GM23338 (cell line): ENCODE results near the gene RIN3. TPM values are rescaled to one million over a fixed set of nuclear protein-coding genes. Genes with fewer than 3 reads are reported as not detected.

Experiments
- ATAC-seq: fragments of 200-7000 bp; cut with Tn5 transposase; 3 replicates; pipeline ENCODE4 v1.9.1; 2020
- DNase-seq: peaks from one replicate; pipeline ENCODE4 v3.0.0-alpha.2; 2015; ENCODE audit warnings: low spot score
- H2AFZ ChIP-seq: fragments of 200-600 bp; sonication (generic); 2 replicates; pipeline ENCODE4 v1.8.0; 2016; ENCODE audit warnings: antibody characterized with exemption, mild to moderate bottlenecking, moderate library complexity
- H3F3A ChIP-seq: fragments of 200-600 bp; sonication (generic); replicated peaks from 2 replicates; pipeline ENCODE4 v1.8.0; 2017; ENCODE audit warnings: antibody characterized with exemption, mixed run types, low read depth
- H3K27ac ChIP-seq: fragments of 200-600 bp; sonication (generic); 2 replicates; pipeline ENCODE4 v1.6.1; 2016; ENCODE audit warnings: low read depth
- H3K27me3 ChIP-seq: fragments of 200-600 bp; sonication (generic); 2 replicates; pipeline ENCODE4 v1.8.0; 2016; ENCODE audit warnings: mild to moderate bottlenecking, mixed run types, moderate library complexity; ENCODE audit not compliant: insufficient read depth
- H3K36me3 ChIP-seq: fragments of 200-600 bp; sonication (generic); 2 replicates; pipeline ENCODE4 v1.8.0; 2016; ENCODE audit warnings: mild to moderate bottlenecking; ENCODE audit not compliant: insufficient read depth
- H3K4me1 ChIP-seq: fragments of 200-600 bp; sonication (generic); 2 replicates; pipeline ENCODE4 v1.8.0; 2016; ENCODE audit warnings: mild to moderate bottlenecking, moderate library complexity; ENCODE audit not compliant: insufficient read depth
- H3K4me2 ChIP-seq: fragments of 200-600 bp; sonication (generic); 2 replicates; pipeline ENCODE4 v1.7.1; 2017; ENCODE audit warnings: mixed run types
- H3K4me3 ChIP-seq: fragments of 200-600 bp; sonication (generic); 2 replicates; pipeline ENCODE4 v1.6.1; 2016; ENCODE audit warnings: mixed run types
- H3K79me2 ChIP-seq: fragments of 200-600 bp; sonication (generic); replicated peaks from 2 replicates; pipeline ENCODE4 v1.8.0; 2017; ENCODE audit warnings: mild to moderate bottlenecking; ENCODE audit not compliant: insufficient read depth
- H3K9me2 ChIP-seq: fragments of 200-600 bp; sonication (generic); 2 replicates; pipeline ENCODE4 v1.8.0; 2017; ENCODE audit not compliant: insufficient read depth
- H4K20me1 ChIP-seq: fragments of 200-600 bp; sonication (generic); replicated peaks from 2 replicates; pipeline ENCODE4 v1.8.0; 2017; ENCODE audit warnings: mild to moderate bottlenecking; ENCODE audit not compliant: insufficient read depth
- H3K27ac Mint-ChIP-seq: 2 replicates; pipeline ENCODE4 v1.8.0; 2020; ENCODE audit warnings: inconsistent platforms, mild to moderate bottlenecking, moderate library complexity, mixed read lengths
- H3K27me3 Mint-ChIP-seq: 3 replicates; pipeline ENCODE4 v1.8.0; 2022; ENCODE audit warnings: low read depth, mild to moderate bottlenecking, moderate library complexity, mixed read lengths, inconsistent platforms; ENCODE audit not compliant: insufficient read depth, poor library complexity
- H3K36me3 Mint-ChIP-seq: 3 replicates; pipeline ENCODE4 v1.8.0; 2021; ENCODE audit warnings: low read depth, mild to moderate bottlenecking, inconsistent platforms, moderate library complexity, mixed read lengths
- H3K4me1 Mint-ChIP-seq: 3 replicates; pipeline ENCODE4 v1.8.0; 2020; ENCODE audit warnings: mild to moderate bottlenecking, inconsistent platforms, mixed read lengths
- H3K4me3 Mint-ChIP-seq: 3 replicates; pipeline ENCODE4 v1.8.0; 2021; ENCODE audit warnings: moderate library complexity, mild to moderate bottlenecking, inconsistent platforms, mixed read lengths
- H3K9me3 Mint-ChIP-seq: 3 replicates; pipeline ENCODE4 v1.8.0; 2020; ENCODE audit warnings: moderate library complexity, mild to moderate bottlenecking, inconsistent platforms, mixed read lengths
- EZH2 ChIP-seq: fragments of 200-600 bp; sonication (generic); IDR thresholded peaks from one replicate; pipeline ENCODE4 v1.8.0; 2017; ENCODE audit warnings: antibody characterized with exemption, mild to moderate bottlenecking, low read depth; ENCODE audit not compliant: unreplicated experiment
- NANOG ChIP-seq: IDR thresholded peaks from 2 replicates; pipeline ENCODE4 v1.6.1; 2016; ENCODE audit warnings: antibody characterized with exemption, borderline replicate concordance
- POLR2AphosphoS5 ChIP-seq: IDR thresholded peaks from 2 replicates; pipeline ENCODE4 v1.6.1; 2016; ENCODE audit warnings: antibody characterized with exemption, low read depth
- STAT1 ChIP-seq: IDR thresholded peaks from one replicate; pipeline ENCODE4 v1.6.1; 2016; ENCODE audit warnings: antibody characterized with exemption; ENCODE audit not compliant: unreplicated experiment
- ZNF114 ChIP-seq: fragments of 250-450 bp; sonication (Bioruptor Pico); IDR thresholded peaks from 2 replicates; pipeline ENCODE4 v1.5.0; 2020; ENCODE audit warnings: mild to moderate bottlenecking, moderate library complexity
- ZNF331 ChIP-seq: fragments of 250-450 bp; sonication (Bioruptor Pico); IDR thresholded peaks from 2 replicates; pipeline ENCODE4 v1.5.0; 2020; ENCODE audit warnings: low read depth, mild to moderate bottlenecking, moderate library complexity
- polyA plus RNA-seq: library from polyadenylated mRNA; unstranded; fragments of >200 nt; fragmentation: Nextera tagmentation; extraction: Ambion mirVana; gene quantifications from 2 replicates; pipeline ENCODE4 v1.2.1, GENCODE V29; 2016
- total RNA-seq: library from RNA; depleted of rRNA; stranded (reverse); fragments of >200 nt; shearing (Covaris generic); gene quantifications from 2 replicates; pipeline ENCODE4 v1.2.3, GENCODE V29; 2014
- TF ChIP-seq, protein P1 (sequence below), 2 experiments: fragments of 200-600 bp in 1 of 2; sonication (generic) in 1 of 2; conservative IDR thresholded peaks; 2 replicates each; pipeline versions ENCODE4 v1.5.1 to v1.6.1; 2016 to 2017; ENCODE audit warnings: antibody characterized with exemption in 2 of 2, low read depth in 2 of 2, mild to moderate bottlenecking in 2 of 2, moderate library complexity in 1 of 2
- TF ChIP-seq, protein P2 (sequence below): IDR thresholded peaks from one replicate; pipeline ENCODE4 v1.6.1; 2018; ENCODE audit warnings: antibody characterized with exemption; ENCODE audit not compliant: unreplicated experiment
- TF ChIP-seq, protein P3 (sequence below): IDR thresholded peaks from 2 replicates; pipeline ENCODE4 v1.6.1; 2016; ENCODE audit warnings: antibody characterized with exemption

RIN3 gene
- total and polyA plus RNA-seq, 2 experiments from 2014 or later = 0.97 to 1.5 TPM

DNA sequence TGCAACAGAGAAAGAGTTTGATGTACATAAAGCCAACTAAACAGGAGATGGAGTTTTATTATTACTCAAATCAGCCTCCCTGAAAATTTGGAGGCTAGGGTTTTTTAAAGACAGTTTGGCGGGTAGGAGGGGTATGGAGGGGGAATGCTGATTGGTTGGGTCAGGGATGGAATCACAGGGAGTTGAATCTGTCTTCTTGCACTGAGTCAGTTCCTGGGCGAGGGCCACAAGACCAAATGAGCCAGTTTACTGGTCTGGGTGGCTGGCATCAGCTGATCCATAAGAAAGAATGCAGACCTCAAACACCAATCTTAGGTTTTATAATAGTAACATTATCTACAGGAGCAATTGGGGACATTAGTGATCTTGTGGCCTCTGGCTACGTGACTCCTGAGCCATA, 64.9 kb downstream of the RIN3 start:
- Histone ChIP-seq H4K20me1 (no peaks in the 10 kb centered on the region), H3K9me2 (peaks cover 4% of the 10 kb centered on the region; the same call in 1 of the 2 replicates), H3K4me1 (peaks cover 12% of the 10 kb centered on the region), H3K27me3 (no peaks in the 10 kb centered on the region), H3K79me2 (no peaks in the 10 kb centered on the region), H3K27ac (no peak overlapping the region), H3K4me2 (no peak overlapping the region), H3F3A (no peaks in the 10 kb centered on the region), H3K4me3 (no peak overlapping the region), H3K36me3 (no peaks in the 10 kb centered on the region), H2AFZ (no peak overlapping the region)
- Mint-ChIP-seq H3K36me3 (peaks cover 3% of the 10 kb centered on the region; the same call in 1 of the 3 replicates), H3K9me3 (peaks cover 3% of the 10 kb centered on the region; the same call in 2 of the 3 replicates), H3K4me1 (peaks cover 11% of the 10 kb centered on the region), H3K4me3 (no peak overlapping the region), H3K27me3 (peaks cover 6% of the 10 kb centered on the region), H3K27ac (no peak overlapping the region)
- no peak for TF ChIP-seq POLR2AphosphoS5
- TF ChIP-seq, protein P1, sequence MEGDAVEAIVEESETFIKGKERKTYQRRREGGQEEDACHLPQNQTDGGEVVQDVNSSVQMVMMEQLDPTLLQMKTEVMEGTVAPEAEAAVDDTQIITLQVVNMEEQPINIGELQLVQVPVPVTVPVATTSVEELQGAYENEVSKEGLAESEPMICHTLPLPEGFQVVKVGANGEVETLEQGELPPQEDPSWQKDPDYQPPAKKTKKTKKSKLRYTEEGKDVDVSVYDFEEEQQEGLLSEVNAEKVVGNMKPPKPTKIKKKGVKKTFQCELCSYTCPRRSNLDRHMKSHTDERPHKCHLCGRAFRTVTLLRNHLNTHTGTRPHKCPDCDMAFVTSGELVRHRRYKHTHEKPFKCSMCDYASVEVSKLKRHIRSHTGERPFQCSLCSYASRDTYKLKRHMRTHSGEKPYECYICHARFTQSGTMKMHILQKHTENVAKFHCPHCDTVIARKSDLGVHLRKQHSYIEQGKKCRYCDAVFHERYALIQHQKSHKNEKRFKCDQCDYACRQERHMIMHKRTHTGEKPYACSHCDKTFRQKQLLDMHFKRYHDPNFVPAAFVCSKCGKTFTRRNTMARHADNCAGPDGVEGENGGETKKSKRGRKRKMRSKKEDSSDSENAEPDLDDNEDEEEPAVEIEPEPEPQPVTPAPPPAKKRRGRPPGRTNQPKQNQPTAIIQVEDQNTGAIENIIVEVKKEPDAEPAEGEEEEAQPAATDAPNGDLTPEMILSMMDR (conservative IDR thresholded peaks at IDR 0.05; ENCODE audit: low read depth in 2 of 2) = no peak
- ATAC-seq (no peak), DNase-seq (no peak)

DNA sequence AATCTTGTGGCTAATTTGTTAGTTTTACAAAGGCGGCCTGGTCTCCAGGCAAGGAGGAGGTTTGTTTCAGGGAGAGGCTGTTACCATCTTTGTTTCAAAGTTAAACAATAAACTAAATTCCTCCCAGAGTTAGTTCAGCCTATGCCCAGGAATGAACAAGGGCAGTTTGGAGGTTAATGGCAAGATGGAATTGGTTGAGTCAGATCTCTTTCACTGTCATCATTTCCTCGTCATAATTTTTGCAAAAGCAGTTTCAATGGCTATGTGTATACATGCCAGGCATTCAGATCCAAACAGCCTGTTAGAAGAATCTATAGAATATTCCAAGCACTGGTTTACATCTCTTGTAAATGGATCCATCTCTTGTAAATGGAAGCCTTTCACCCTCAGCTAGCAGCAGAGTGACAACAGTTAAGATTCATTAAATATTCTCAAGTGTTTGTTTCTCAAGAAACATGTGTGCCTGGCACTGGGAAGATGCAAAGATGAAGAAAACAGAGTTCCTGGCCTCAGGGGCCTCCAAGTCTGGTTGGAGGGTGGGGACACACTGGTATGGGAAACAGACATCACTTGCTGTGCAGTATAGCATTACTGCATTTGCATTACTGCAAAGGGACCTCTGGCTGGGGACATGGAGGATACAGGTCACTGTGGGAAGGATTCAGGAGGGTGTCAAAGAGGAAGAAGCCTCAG, 65.8 kb downstream of the RIN3 start:
- Histone ChIP-seq H3K4me2 (no peak overlapping the region), H3K9me2 (peaks cover 4% of the 10 kb centered on the region; the same call in 1 of the 2 replicates), H3K27ac (no peak overlapping the region), H3K79me2 (no peaks in the 10 kb centered on the region), H3K4me3 (no peak overlapping the region), H2AFZ (no peak overlapping the region), H3K27me3 (no peaks in the 10 kb centered on the region), H3K4me1 (0 out of 2 replicates have a peak, but pooled peaks cover 3% of the 10 kb centered on the region), H3F3A (no peaks in the 10 kb centered on the region), H4K20me1 (no peaks in the 10 kb centered on the region), H3K36me3 (no peaks in the 10 kb centered on the region)
- Mint-ChIP-seq H3K36me3 (peaks cover 9% of the 10 kb centered on the region; the same call in 1 of the 3 replicates), H3K4me1 (peaks cover 6% of the 10 kb centered on the region), H3K4me3 (no peak overlapping the region), H3K27me3 (peaks cover 6% of the 10 kb centered on the region), H3K27ac (no peak overlapping the region), H3K9me3 (peaks cover 10% of the 10 kb centered on the region; the same call in 2 of the 3 replicates)
- DNase-seq (no peak), ATAC-seq (no peak)
- TF ChIP-seq STAT1 = no peak
- TF ChIP-seq, protein P2, sequence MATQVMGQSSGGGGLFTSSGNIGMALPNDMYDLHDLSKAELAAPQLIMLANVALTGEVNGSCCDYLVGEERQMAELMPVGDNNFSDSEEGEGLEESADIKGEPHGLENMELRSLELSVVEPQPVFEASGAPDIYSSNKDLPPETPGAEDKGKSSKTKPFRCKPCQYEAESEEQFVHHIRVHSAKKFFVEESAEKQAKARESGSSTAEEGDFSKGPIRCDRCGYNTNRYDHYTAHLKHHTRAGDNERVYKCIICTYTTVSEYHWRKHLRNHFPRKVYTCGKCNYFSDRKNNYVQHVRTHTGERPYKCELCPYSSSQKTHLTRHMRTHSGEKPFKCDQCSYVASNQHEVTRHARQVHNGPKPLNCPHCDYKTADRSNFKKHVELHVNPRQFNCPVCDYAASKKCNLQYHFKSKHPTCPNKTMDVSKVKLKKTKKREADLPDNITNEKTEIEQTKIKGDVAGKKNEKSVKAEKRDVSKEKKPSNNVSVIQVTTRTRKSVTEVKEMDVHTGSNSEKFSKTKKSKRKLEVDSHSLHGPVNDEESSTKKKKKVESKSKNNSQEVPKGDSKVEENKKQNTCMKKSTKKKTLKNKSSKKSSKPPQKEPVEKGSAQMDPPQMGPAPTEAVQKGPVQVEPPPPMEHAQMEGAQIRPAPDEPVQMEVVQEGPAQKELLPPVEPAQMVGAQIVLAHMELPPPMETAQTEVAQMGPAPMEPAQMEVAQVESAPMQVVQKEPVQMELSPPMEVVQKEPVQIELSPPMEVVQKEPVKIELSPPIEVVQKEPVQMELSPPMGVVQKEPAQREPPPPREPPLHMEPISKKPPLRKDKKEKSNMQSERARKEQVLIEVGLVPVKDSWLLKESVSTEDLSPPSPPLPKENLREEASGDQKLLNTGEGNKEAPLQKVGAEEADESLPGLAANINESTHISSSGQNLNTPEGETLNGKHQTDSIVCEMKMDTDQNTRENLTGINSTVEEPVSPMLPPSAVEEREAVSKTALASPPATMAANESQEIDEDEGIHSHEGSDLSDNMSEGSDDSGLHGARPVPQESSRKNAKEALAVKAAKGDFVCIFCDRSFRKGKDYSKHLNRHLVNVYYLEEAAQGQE = no peak
- TF ChIP-seq ZNF331 (CRISPR knock-in tag) = no peak
- TF ChIP-seq, protein P1 (conservative IDR thresholded peaks at IDR 0.05; ENCODE audit: low read depth in 2 of 2) = no peak
- no peak for TF ChIP-seq ZNF114
- TF ChIP-seq POLR2AphosphoS5 = no peak
- no peak for TF ChIP-seq NANOG
- TF ChIP-seq, protein P3, sequence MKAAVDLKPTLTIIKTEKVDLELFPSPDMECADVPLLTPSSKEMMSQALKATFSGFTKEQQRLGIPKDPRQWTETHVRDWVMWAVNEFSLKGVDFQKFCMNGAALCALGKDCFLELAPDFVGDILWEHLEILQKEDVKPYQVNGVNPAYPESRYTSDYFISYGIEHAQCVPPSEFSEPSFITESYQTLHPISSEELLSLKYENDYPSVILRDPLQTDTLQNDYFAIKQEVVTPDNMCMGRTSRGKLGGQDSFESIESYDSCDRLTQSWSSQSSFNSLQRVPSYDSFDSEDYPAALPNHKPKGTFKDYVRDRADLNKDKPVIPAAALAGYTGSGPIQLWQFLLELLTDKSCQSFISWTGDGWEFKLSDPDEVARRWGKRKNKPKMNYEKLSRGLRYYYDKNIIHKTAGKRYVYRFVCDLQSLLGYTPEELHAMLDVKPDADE = no peak
- no peak for TF ChIP-seq EZH2
